Inflammatory macrophage (primary cell): ENCODE data around the gene RBM20.

ENCODE experiments used
- DNase-seq, 2 donors: peaks; one replicate each; pipeline ENCODE4 v3.0.0-alpha.2; 2020 to 2022

RBM20 gene

DNA sequence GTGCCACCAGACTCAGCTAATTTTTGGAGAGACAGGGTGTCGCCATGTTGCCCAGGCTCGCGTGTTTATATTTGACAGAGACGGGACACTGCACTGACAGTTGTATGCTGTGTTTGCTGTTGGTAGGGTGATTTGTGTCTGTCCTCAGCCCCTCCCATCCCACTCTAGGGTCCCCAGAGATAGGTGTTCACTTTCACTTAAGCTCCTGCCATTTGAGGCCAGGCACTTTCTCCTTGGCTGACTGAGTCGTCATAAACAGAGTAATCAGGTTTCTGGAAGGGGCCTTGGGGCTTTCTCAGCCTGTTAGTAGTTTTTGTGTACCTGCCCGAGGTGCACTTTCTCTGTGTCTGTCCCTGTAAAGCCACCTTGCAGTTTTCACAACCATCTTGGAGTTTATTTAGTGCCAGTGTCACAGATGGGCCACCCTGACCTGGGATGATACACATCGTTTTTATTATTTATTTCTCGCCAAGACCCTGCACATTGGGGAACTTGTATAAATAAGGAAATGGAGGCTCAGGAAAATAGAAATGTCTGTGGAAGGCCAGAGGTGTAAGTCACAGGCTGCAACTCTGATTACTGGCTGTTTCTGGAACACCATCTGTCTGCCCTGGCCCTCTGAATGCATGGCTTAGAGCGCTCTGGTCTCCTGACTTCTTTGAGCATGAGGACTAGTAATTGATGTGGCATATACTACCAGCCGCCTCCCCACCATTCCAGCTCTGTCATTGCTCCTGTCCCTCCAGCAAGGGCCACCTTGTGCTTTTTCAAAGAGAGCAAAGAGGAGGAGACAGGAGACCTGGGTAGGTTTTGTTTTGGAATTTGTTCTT is 145.7 kb downstream of the RBM20 start:
- DNase-seq, result no peak

DNA sequence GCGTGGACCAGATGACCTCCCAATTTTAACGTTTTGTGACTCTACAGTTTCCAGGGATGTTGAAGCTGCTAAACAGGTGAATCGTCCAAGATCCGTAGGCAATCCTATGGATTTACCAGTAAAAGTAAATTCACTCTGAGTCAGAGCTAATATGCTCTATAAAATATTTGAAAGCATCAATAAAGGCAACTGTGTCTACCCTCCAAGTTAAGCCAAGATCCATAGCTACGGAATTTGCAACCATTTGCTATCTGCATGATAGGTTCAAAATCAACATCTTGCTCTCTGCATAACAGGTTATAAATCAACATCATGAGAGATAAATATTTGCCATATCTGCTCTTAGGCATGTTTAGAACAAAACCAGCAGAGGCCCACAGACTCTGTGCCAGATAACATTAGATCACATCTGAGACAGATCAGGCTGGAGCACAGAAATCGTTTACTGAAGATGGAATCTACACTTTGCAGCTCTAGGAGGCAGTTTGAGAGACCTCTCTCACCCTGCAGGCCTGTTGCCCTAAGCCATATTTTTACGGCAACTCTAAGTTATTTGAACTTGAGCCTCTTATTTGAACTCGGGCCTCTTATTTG is 146.9 kb downstream of the RBM20 start:
- no peak for DNase-seq

DNA sequence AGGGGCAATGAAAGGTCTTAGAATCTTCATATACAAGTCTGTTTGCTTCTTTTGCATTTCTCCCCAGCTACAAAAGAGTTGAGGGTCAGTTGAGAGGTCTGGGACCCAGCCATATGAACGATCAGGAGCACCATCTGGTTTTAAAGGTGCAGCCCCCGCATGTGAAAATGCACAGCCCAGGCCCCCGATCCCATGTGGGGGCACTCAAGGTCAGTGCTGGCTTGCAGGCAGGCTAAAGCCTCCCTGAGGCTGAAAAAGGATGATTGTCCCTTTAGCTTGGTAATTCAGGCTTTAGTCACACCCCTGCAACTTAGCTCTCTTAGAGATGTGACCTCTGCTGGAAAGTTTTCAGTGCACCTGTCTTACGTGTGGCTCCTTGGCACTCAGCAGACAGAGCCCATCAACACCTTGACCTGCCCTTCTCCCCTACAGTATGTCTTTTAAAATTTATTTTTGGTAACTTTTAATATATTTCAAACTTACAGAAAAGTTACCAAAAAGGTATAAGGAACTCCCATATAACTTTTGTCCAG is 147.5 kb downstream of the RBM20 start:
- DNase-seq, result no peak

DNA sequence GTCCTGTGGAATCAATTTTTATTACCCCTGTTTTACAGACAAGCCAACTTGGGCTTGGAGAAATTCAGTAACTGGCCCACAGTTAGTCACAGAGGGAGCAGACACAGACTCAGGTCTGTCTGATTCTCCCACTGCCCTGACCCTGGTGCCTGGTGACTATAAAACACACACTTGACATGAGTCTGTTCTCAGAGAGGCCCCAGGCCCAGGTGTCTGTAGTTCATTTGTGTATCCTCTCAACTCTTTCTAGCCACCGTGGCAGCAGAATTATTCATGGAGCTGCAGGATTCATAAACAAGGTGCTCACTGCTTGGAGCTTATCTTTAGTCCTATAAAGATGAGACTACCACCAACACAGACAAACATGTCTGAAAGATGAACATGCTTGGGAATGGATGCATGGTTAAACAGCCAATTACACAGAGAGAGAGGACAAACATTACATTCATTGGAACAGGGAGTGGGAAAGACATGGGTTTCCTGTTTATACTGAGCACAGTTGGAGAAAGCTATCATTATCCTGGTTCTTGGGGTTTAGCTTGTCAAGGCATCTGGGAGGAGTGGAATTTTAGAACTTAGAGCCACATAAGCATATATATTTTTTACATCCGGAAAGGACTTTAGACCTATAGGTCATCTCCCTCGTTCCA is 148.5 kb downstream of the RBM20 start:
- no peak for DNase-seq

DNA sequence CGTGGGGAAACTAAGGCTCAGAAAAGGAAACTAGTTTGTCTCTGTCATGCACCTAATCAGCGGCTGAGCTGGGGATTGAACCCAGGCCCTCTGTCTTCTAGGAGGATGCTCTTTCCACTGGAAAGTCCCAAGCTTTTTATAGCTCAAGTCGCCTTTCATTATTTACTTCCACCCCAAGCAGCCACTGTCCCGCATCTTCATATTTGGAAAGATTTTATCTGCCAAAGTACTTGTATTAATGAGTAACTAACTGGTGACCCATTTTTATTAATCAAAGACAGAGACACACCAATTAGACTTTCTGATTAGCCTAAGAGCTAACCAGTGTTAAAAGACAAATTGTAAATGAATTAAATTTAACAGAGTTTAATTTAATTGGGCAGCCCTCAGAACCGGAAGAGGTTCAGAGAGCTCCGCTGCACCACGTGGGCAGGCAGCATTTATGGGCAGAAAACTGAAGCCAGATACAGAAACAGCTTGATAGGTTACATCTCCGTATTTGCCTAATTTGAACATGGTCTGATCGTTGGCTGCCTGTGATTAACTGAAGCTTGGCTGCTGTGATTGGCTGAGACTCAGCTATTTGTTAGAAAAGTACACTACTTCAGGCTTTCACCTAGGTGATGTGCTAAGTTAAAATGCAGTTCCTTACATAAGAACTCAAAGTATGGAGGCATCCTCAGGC is 149.1 kb downstream of the RBM20 start:
- no peak for DNase-seq

DNA sequence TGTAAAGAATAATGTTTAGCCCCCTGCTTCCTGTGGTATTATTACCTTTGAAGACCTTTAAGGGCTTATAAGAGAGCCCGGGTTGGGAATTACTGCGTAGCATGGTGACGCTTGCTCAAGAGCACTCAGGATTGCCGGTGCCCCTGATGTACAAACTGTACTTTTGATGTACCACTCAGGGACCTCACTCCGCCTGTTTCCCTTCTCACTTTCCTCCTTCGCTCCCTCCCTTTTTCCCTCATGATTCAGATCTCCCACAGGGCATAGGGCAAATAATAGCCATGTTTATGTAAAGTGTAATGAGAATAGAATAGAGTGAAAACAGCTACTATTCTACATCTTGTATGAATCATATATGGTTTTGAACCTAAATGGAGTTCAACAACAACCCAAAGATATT is 149.8 kb downstream of the RBM20 start:
- no peak for DNase-seq

DNA sequence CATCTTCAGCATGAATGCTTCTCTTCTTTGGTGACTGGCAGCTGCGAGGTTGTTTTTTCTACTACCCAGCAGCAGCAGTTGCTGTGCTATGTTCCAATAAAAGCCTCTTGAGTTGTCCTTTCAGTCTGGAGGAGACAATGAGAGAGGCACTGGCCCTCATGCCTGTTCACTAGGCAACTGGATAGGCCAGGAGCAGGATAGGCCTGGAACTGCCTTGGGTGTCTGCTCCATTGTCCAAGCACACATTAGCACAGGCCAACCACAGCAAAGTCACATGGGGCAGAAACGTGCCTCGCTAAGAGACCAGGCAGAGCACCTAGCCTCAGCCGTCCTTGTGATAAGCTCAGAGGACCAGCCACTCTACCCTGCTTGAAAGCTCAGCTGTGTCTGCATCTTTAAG is 150.7 kb downstream of the RBM20 start:
- no peak for DNase-seq

DNA sequence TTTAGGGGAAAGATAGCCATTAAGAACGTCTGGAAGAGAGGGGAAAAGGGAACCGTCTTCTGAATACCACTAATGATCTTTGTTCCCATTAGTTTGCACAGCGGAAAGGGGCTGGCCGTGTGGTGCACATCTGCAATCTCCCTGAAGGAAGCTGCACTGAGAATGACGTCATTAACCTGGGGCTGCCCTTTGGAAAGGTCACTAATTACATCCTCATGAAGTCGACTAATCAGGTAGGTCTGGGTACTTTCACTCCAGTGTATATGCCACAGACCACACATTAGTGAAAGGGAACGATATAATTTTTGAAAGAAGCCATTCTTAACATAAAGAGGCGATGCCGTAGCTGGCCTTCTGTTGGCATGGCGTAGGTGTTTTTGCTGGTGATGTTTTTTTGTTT is 153.3 kb downstream of the RBM20 start:
- DNase-seq, result no peak

DNA sequence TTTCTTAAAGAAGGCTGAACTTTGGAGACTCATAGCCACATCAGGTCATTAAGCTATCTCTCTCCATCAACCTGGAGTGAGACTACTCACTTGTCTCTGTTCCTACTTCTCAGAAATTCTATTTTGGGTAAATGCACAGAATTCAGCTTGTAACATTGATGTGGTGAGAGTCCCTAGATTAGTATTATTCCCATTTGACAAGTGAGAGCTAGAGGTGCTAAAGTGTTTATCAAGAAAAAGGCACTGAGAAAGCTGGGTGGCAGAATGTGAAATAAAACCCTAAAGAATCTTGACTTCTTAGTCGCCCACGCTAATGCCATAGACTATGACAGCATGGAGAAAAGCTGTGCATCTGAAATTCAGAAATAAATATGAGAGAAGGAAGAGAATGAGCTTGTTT is 154.2 kb downstream of the RBM20 start:
- no peak for DNase-seq

DNA sequence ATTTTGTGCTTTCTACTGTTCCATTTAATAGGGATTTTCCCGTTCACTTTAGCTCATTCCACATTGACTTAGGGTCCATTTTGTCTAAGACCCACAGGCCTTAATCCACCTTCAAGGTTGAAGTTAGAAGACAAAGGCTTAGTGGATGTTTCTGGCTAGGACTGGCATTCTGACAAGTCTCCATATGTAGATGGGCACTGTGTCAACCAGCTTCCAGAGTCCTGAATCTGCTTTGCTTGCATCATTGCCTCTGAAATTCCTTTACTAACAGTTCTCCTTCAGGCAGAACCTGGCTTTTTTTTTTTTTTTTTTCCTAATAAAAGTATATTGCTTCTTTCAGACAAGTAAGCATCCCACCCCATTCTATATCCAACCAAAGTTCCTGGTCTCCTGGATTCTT is 158.0 kb downstream of the RBM20 start:
- no peak for DNase-seq

DNA sequence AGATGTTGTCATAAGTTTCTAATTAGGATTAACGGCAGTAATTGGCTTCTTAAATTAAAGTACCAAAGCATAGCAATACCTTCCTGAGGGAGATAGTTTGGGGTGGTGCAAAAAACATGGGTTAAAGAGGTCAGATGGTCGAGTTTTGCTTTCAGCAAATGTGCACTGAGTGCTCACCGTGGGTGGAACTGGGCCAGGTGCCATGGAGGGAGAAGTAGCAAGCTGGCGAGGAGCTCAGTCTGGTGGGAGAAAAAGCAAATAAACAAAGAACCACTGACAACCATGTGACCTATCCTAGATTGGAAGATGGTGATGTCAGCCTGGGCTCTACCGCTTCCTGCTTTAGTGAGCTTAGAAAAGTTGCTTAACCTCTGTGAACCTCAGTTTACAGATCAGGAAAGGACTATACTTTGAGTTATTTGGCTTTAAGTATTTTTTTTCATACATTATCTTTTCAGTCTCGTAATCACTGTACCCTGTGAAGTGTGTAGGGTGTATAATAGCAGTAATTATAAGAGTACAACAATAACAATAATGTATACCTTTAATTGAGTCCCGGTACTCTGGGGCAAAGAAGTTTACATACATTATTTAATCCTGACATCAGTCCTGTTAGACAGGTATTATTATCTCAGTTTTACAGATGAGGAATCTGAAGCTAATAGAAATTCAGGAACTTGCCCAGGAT is 158.6 kb downstream of the RBM20 start:
- DNase-seq, result peak; percentile 84 to 93

DNA sequence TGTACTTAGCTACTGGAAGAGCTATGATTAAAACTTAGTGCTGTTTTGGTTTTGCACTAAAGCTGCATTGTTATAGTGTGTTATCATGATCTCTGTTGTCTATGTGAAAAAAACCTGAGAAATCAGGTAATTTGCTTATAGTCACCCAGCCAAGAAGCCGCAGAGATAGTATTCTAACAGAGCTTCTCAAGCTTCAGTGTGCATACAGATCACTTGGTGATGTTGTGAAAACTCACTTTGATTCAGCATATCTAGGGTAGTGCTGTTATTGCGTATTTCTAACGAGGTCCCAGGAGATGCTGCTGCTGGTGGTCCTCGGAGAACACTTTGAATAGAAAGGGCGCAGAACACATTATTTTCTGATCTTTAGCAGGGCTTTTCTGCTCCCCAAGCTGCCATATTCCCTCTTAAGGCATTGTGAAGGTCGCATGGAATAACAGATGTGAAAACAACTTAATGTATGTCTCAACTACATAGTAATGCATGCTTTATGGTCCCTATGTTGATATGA is 159.2 kb downstream of the RBM20 start:
- peak in 1 of 2 donors; percentile 5 for DNase-seq

DNA sequence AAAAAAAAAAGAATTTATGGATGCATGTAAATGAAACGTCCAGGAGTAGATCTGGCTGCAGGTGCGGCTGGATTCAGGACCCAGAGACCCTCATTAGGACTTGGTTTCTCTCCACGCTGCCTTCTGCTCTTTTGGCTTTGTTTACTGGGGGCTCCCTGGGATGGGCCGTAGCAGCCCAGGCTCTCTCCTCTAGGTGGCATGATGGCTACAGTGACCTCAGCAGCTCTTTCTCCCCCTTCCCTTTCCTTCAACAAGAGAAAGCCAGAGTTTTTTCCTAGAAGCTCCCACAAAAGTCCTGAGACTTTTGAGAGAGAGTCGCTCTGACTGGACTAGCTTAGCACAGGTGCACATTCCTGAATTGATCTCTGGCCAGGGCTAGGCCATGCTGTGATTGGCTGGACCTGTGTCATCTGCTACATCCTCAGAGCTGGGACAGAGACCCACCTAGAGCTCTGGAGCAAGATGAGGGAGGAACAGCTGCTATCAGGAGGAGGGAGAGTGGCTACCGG is 159.7 kb downstream of the RBM20 start:
- DNase-seq, result peak; percentile 33 to 42

DNA sequence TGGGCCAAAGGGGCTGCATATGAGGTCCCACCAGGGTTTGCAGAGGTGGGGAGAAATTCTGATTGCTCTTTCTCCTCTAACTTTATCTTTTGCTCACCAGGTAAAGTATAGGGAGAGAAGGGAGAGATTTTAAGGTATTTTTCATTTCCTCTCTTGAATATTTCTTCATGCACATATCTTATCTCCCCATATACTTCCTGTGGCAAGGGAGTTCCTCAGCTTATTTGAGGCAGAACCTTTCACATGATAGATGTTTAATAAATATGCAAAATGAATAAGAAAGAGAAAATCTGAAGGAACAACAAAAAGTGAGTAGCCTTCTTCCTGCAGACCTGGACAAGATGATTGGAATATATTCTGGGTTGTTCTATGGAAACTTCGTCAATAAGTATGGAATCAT is 160.2 kb downstream of the RBM20 start:
- DNase-seq, result no peak

DNA sequence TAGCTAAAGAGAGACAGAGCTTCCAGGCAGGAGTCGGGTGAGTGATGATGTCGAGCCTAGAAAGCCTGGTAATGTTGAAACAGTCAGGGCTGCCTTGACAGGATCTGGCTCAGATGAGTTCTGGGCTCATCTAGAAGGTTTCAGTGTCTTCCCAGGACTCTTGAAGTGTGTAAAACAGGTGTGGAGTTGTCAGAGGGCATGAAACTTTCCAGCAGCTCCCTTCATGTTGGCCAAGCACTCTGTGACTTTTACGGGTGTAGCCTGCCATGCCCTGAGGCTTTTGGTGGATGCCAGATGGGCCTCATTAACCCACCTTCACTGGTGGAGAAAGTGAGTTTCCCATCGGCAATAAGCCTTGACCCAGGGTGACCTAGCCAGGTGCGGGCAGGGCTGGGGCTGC is 161.2 kb downstream of the RBM20 start:
- DNase-seq, result no peak

DNA sequence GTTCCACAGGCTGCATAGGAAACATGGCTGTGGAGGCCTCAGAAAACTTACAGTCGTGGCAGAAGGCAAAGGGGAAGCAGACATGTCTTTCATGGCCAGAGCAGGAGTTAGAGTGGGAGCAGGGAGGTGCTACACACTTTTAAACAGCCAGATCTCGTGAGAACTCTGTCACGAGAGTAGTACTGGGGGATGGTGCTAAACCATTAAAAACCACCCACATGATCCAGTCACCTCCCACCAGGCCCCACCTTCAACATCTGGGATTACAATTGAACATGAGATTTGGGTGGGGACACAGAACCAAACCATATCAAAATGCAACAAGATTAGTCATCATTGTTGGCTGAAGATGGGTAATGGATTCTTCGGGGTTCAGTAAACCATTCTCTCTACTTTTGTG is 162.2 kb downstream of the RBM20 start:
- DNase-seq, result no peak

DNA sequence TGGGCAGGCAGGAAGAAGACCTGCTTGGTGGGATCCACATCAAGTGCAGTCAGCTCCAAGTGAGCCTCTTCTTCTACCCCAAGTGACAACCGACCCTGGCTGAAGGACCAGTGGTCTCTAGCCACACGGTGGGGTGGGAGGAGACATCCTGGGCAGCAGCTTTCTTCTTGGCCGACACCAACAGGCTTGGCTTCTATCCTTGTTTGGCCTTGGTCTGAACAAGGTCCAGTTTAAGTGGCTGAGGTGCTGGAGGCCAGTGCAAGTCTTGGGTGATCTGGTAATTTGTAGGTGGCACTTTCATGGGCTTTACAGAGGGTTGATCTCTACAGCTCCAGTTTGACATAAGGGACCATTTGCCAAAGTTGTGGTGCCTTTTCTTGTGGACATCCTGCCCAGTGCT is 164.0 kb downstream of the RBM20 start:
- no peak for DNase-seq

DNA sequence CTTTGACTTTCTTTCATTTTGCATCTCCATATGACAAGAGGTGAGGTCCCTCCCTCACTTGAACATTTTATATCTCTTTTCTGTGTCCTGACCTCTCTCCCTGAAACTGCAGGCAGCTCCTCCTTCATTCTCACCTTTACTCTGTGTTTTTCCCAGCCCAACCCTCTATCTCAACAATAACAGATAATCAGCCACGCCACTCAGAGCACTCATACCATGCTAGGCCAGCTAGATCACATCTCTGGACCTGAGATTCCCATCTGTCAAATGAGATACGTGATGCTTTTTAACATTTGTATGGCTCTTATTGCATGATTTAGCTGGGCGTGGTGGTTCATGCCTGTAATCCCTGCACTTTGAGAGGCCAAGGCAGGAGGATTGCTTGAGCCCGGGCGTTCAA is 164.5 kb downstream of the RBM20 start:
- DNase-seq, result no peak

DNA sequence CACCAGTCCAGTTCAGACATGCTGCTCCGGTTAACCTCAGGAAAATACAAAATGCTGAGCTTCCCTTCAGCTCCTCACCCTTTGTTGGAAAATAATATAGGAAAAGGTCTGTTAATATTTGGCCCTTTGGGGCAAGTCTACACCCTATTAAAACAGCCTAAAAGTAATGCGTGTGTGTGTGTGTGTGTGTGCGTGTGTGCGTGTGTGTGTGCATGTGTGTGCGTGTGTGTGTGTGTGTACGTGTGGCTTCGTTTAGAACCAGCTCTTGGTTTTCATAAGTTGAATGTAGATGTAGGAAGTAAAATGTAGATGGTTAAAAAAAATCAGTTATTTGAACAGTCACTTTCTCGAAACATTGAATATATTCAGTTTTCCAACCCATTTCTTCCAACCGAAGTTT is 166.5 kb downstream of the RBM20 start:
- DNase-seq, result no peak

DNA sequence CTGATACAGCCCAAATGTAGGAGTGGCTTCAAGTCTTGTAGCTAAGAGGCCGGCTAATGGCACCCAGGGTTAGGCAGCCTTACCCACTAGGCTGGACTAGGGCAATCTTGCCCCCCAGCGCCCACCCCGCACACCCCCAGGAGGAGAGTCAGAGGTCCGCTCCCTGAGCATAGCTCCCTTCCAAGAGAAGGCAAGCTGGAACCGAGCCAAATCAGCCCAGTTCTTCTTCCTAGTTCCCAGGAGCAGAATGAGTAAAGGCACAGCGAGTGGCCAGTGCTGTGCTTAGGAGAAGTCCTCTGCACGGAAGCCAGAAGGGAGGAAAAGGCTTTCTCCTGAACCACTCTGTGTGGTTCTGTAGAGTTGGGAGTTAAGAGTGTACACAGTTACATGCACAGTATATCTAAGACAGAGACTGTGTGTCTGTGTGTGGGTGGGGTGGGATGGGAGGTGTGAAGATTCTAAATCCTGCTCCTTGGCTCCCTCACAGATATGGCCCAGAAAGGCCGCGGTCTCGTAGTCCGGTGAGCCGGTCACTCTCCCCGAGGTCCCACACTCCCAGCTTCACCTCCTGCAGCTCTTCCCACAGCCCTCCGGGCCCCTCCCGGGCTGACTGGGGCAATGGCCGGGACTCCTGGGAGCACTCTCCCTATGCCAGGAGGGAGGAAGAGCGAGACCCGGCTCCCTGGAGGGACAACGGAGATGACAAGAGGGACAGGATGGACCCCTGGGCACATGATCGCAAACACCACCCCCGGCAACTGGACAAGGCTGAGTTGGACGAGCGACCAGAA is 167.8 kb downstream of the RBM20 start:
- DNase-seq, result peak in 1 of 2 donors; percentile 29

DNA sequence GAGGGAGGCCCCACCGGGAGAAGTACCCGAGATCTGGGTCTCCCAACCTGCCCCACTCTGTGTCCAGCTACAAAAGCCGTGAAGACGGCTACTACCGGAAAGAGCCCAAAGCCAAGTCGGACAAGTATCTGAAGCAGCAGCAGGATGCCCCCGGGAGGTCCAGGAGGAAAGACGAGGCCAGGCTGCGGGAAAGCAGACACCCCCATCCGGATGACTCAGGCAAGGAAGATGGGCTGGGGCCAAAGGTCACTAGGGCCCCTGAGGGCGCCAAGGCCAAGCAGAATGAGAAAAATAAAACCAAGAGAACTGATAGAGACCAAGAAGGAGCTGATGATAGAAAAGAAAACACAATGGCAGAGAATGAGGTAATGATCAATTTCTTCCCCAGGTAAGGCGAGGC is 168.4 kb downstream of the RBM20 start:
- no peak for DNase-seq
